ENCODE data around the gene CCDC122. TPM values are rescaled to one million over a fixed set of nuclear protein-coding genes. Genes with fewer than 3 reads are reported as not detected.

Gene CCDC122
- total and polyA plus RNA-seq, 2 of the 8 experiments (the other 6 are each of a cell fraction or from before 2014, with no cell fraction given), result 2.9 to 5.8 TPM

DNA sequence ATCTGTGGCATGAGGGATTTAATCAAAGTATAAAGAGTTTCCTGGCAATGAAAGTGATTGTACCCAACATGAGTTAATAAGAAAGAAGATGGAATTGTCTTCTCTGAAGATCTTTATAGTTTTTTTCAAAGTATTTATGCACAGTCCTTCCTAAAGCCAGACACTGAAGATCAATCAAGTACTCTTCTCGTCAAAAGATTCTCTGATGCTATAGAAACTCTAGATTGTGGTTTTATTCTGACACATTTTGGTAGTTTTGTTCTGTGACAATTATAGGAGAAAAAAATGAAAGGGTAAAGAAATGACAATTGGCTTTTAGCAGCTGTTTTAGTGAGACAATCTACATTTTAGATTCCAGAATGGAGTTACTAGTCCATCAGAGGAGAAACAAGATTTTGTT is 82.4 kb downstream of the CCDC122 start (continued):
- TF ChIP-seq, protein P1, sequence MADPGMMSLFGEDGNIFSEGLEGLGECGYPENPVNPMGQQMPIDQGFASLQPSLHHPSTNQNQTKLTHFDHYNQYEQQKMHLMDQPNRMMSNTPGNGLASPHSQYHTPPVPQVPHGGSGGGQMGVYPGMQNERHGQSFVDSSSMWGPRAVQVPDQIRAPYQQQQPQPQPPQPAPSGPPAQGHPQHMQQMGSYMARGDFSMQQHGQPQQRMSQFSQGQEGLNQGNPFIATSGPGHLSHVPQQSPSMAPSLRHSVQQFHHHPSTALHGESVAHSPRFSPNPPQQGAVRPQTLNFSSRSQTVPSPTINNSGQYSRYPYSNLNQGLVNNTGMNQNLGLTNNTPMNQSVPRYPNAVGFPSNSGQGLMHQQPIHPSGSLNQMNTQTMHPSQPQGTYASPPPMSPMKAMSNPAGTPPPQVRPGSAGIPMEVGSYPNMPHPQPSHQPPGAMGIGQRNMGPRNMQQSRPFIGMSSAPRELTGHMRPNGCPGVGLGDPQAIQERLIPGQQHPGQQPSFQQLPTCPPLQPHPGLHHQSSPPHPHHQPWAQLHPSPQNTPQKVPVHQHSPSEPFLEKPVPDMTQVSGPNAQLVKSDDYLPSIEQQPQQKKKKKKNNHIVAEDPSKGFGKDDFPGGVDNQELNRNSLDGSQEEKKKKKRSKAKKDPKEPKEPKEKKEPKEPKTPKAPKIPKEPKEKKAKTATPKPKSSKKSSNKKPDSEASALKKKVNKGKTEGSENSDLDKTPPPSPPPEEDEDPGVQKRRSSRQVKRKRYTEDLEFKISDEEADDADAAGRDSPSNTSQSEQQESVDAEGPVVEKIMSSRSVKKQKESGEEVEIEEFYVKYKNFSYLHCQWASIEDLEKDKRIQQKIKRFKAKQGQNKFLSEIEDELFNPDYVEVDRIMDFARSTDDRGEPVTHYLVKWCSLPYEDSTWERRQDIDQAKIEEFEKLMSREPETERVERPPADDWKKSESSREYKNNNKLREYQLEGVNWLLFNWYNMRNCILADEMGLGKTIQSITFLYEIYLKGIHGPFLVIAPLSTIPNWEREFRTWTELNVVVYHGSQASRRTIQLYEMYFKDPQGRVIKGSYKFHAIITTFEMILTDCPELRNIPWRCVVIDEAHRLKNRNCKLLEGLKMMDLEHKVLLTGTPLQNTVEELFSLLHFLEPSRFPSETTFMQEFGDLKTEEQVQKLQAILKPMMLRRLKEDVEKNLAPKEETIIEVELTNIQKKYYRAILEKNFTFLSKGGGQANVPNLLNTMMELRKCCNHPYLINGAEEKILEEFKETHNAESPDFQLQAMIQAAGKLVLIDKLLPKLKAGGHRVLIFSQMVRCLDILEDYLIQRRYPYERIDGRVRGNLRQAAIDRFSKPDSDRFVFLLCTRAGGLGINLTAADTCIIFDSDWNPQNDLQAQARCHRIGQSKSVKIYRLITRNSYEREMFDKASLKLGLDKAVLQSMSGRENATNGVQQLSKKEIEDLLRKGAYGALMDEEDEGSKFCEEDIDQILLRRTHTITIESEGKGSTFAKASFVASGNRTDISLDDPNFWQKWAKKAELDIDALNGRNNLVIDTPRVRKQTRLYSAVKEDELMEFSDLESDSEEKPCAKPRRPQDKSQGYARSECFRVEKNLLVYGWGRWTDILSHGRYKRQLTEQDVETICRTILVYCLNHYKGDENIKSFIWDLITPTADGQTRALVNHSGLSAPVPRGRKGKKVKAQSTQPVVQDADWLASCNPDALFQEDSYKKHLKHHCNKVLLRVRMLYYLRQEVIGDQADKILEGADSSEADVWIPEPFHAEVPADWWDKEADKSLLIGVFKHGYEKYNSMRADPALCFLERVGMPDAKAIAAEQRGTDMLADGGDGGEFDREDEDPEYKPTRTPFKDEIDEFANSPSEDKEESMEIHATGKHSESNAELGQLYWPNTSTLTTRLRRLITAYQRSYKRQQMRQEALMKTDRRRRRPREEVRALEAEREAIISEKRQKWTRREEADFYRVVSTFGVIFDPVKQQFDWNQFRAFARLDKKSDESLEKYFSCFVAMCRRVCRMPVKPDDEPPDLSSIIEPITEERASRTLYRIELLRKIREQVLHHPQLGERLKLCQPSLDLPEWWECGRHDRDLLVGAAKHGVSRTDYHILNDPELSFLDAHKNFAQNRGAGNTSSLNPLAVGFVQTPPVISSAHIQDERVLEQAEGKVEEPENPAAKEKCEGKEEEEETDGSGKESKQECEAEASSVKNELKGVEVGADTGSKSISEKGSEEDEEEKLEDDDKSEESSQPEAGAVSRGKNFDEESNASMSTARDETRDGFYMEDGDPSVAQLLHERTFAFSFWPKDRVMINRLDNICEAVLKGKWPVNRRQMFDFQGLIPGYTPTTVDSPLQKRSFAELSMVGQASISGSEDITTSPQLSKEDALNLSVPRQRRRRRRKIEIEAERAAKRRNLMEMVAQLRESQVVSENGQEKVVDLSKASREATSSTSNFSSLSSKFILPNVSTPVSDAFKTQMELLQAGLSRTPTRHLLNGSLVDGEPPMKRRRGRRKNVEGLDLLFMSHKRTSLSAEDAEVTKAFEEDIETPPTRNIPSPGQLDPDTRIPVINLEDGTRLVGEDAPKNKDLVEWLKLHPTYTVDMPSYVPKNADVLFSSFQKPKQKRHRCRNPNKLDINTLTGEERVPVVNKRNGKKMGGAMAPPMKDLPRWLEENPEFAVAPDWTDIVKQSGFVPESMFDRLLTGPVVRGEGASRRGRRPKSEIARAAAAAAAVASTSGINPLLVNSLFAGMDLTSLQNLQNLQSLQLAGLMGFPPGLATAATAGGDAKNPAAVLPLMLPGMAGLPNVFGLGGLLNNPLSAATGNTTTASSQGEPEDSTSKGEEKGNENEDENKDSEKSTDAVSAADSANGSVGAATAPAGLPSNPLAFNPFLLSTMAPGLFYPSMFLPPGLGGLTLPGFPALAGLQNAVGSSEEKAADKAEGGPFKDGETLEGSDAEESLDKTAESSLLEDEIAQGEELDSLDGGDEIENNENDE (IDR thresholded peaks at IDR 0.05; ENCODE audit: insufficient replicate concordance, low read length), result no peak
